ENCODE data around the gene TMEM161B.

The TMEM161B gene

GRCh38 chr5:88268385-88269184 is at the start of gene TMEM161B:
Gene TMEM161B, minus strand, starts transcription at chr5:88268845. Its CDS starts 122 bp downstream, at chr5:88268723.
- no peak for TF ChIP-seq GATA3 (IDR thresholded peaks at IDR 0.05; ENCODE audit: low read depth, low read length)
- TF ChIP-seq GATA2 (IDR thresholded peaks at IDR 0.05; ENCODE audit: low read depth, low read length), result no peak; the same call in 1 of the 2 replicates

GRCh38 chr5:88304356-88304755 is 35.7 kb upstream of the TMEM161B start:
- no peak for TF ChIP-seq GATA2 (IDR thresholded peaks at IDR 0.05; ENCODE audit: low read depth, low read length)
- no peak for TF ChIP-seq GATA3 (IDR thresholded peaks at IDR 0.05; ENCODE audit: low read depth, low read length)

GRCh38 chr5:88298425-88298824 is 29.8 kb upstream of the TMEM161B start:
- TF ChIP-seq GATA3 (IDR thresholded peaks at IDR 0.05; ENCODE audit: low read depth, low read length) (no peak), GATA2 (IDR thresholded peaks at IDR 0.05; ENCODE audit: low read depth, low read length) (no peak)

- TF ChIP-seq GATA2 (IDR thresholded peaks at IDR 0.05; ENCODE audit: low read depth, low read length) (no peak), GATA3 (IDR thresholded peaks at IDR 0.05; ENCODE audit: low read depth, low read length) (no peak)
These were observed 22.2 kb upstream of the TMEM161B start for GRCh38 chr5:88290801-88291200.

GRCh38 chr5:88288528-88289197 is 20.0 kb upstream of the TMEM161B start:
- TF ChIP-seq GATA3 (IDR thresholded peaks at IDR 0.05; ENCODE audit: low read depth, low read length) (no peak), GATA2 (IDR thresholded peaks at IDR 0.05; ENCODE audit: low read depth, low read length) (no peak)

GRCh38 chr5:88287846-88288527 is 19.3 kb upstream of the TMEM161B start:
- TF ChIP-seq GATA3 (IDR thresholded peaks at IDR 0.05; ENCODE audit: low read depth, low read length), result no peak
- TF ChIP-seq GATA2 (IDR thresholded peaks at IDR 0.05; ENCODE audit: low read depth, low read length), result no peak

GRCh38 chr5:88287302-88287701 is 18.7 kb upstream of the TMEM161B start:
- TF ChIP-seq GATA2 (IDR thresholded peaks at IDR 0.05; ENCODE audit: low read depth, low read length) (no peak), GATA3 (IDR thresholded peaks at IDR 0.05; ENCODE audit: low read depth, low read length) (no peak)

- TF ChIP-seq GATA3 (IDR thresholded peaks at IDR 0.05; ENCODE audit: low read depth, low read length), result no peak
- no peak for TF ChIP-seq GATA2 (IDR thresholded peaks at IDR 0.05; ENCODE audit: low read depth, low read length)
These were observed 15.0 kb upstream of the TMEM161B start for GRCh38 chr5:88283690-88284089.

GRCh38 chr5:88281322-88281721 is 12.7 kb upstream of the TMEM161B start:
- TF ChIP-seq GATA3 (IDR thresholded peaks at IDR 0.05; ENCODE audit: low read depth, low read length) (no peak), GATA2 (IDR thresholded peaks at IDR 0.05; ENCODE audit: low read depth, low read length) (no peak)

- TF ChIP-seq GATA3 (IDR thresholded peaks at IDR 0.05; ENCODE audit: low read depth, low read length) (no peak), GATA2 (IDR thresholded peaks at IDR 0.05; ENCODE audit: low read depth, low read length) (no peak)
These were observed 10.9 kb upstream of the TMEM161B start for GRCh38 chr5:88279584-88279983.

GRCh38 chr5:88276378-88276777 is 7.7 kb upstream of the TMEM161B start:
- no peak for TF ChIP-seq GATA2 (IDR thresholded peaks at IDR 0.05; ENCODE audit: low read depth, low read length)
- no peak for TF ChIP-seq GATA3 (IDR thresholded peaks at IDR 0.05; ENCODE audit: low read depth, low read length)

- TF ChIP-seq GATA2 (IDR thresholded peaks at IDR 0.05; ENCODE audit: low read depth, low read length) (no peak), GATA3 (IDR thresholded peaks at IDR 0.05; ENCODE audit: low read depth, low read length) (no peak)
These were observed 6.9 kb upstream of the TMEM161B start for GRCh38 chr5:88275581-88275980.

GRCh38 chr5:88269222-88269771 is 652 bp upstream of the TMEM161B start:
- TF ChIP-seq GATA3 (IDR thresholded peaks at IDR 0.05; ENCODE audit: low read depth, low read length) (0 out of 2 replicates have a peak, but pooled peaks have one; percentile 29), GATA2 (IDR thresholded peaks at IDR 0.05; ENCODE audit: low read depth, low read length) (peak; percentile 39)

- TF ChIP-seq GATA2 (IDR thresholded peaks at IDR 0.05; ENCODE audit: low read depth, low read length) (no peak), GATA3 (IDR thresholded peaks at IDR 0.05; ENCODE audit: low read depth, low read length) (no peak)
These were observed 5.3 kb downstream of the TMEM161B start for GRCh38 chr5:88263349-88263748.

Measured in SH-SY5Y (cell line).